NCI-H748 (cell line): ENCODE data around the gene EIPR1.
"Not testable (repeated sequence)": the region's sequence is repeated elsewhere in the genome, so short reads cannot be mapped to it uniquely, and the experiment has no call there.

ENCODE experiments used
- DNase-seq: peaks from one replicate; lab custom pipeline; 2025; ENCODE audit not compliant: unreplicated experiment; lab: John Stamatoyannopoulos, UW

The EIPR1 gene

DNA sequence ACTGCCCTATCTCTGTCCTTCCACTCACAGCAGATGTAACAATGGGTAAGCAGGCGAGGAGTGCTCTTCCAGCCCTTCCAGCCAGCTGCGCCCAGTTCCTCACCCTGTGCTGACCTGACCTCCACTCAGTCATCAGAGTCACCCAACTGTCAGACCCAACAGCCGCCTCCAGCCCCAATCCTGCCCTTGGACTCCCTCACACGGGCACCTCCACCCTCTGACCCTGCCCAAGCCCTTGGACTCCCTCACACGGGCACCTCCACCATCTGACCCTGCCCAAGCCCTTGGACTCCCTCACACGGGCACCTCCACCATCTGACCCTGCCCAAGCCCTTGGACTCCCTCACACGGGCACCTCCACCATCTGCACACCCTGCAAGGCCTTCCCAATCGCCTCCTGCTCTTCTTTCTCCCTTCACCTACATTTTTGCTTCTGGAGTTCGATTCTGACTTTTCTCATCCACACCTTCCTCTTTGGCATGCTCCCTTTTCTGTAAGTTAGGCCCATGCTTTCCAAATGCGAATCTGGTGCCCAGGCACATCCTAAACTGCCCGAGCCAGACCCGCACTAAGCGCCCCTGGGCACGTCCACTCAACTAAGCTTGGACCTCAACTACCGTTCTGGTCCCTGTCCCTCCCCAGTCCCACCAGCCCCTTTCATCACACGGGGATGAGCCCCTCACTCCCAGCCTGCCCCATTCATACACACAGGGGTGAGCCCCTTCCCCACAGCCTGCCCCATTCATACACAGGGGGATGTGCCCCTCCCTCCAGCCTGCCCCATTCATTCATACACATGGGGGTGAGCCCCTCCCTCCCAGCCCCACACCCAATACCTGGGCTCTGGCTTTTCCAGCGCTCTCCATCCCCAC, 15.9 kb downstream of the EIPR1 start:
- no peak for DNase-seq

DNA sequence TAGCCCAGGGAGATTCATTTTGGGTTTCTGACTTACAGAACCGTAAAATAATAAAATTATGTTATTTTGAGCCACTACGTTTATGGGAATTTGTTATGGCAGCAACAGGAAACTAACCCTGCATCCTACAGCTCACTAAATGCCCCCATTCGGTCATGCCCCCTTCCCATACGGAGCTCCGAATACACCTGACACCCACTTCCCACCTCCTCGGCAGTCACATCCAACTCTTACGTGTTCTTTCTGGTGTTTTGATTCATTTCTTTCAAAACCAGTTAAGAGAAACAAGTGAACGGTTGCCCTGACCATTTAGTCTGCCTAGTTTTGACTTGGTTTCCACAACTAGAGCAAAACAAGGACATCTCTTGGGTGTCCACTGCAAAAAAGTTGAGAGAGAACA, 19.7 kb downstream of the EIPR1 start:
- DNase-seq = no peak

DNA sequence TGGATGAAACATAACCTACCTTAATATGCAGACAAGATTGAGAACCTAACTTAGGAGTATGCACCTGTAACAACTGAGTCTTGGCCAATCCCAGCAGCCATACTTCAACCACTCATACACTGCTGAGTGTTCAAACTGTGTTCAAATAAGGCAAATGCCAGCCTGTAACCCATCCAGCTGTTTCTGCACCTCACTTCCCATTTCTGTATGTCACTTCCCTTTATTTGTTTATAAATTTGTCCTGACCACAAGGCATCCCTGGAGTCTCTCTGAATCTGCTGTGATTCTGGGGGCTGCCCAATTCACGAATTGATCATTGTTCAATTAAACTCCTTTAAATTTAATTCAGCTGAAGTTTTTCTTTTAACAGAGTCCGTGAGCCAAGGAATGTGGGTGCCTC, 20.2 kb downstream of the EIPR1 start:
- DNase-seq = not testable (repeated sequence)

DNA sequence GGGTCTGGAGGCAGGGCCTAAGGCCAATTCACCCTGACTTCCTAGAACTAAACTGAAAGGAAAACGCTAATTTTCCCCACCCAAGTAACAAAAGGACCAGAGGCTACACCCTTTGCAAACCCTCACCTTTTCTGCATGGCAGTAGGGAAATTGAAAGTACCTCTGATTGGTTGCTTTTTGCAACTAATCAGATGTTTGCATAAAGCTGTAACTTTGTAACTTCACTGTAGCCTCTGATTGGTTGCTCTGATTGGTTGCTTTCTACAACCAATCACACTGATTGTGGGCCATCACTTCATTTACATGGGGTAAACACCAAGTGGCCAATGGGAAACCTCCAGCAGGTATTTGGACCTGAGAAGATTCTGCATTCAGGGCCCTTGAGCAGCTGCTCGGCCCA, 20.8 kb downstream of the EIPR1 start:
- no peak for DNase-seq

DNA sequence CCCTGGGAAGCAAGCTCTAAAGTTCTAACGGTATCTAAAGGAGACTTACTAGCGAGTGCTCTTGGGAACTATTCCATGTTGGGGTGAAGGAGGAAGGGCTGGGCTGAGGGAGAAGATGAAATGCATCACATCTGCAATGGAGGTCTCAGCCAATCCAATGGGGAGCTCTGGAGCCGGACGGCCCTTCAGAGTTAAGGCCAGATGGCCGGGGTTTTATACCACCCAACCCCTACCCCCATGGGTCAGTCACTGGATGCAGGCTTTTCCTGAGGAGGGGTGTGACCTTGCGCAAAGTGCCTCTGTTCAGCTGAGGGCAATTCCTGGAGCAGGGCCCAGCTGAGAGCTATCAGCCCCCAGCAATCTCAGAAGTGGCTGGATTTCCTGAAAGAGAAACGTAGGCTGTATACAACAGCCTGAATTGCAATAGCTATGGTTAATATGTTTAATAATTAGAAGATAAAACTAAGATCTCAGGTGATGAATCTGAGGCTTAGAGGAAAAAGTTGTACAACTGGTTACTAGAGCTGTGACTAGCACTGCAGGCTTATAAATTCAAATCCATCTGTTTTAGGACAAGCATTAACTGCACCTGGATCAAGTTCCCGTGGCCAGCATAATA, 21.6 kb downstream of the EIPR1 start:
- no peak for DNase-seq

DNA sequence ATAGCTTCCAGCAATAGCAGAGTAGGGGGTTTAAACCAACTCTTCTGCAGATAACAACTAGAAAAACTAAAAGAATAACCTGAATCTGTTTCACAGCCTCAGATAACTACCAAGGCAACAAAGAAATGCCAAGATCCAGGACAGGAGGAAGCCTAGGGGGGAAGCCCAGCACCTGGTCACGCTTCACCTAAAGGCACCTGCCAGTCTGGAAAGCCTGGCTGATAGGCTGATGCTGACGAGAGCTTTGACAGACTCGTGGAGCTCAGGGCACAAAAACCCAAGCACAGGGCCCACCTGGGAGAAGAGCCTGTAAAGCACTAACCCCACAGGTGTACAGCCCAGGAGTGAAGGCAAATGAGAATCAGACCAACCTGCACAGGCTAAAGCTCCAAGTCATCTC, 22.6 kb downstream of the EIPR1 start:
- no peak for DNase-seq

DNA sequence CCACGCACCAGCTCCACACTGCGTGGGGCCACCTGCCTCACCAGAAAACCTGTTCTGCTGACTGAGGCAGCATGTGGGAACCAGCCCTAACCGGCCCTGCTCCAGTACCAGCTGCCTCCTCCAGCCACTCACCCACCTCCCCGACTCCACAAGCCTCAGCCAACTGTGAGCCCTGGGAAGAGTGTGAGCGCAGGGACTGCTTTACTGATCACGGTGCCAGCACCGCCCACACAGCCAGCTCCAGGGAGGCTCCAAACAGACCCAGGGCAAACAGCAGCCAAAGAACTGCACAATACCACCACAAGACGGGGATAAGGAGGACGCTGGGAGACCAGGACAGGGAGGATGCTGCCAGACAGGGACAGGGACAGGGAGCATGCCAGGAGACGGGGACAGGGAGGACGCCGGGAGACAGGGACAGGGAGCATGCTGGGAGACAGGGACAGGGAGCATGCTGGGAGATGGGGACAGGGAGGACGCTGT, 28.4 kb downstream of the EIPR1 start:
- no peak for DNase-seq

DNA sequence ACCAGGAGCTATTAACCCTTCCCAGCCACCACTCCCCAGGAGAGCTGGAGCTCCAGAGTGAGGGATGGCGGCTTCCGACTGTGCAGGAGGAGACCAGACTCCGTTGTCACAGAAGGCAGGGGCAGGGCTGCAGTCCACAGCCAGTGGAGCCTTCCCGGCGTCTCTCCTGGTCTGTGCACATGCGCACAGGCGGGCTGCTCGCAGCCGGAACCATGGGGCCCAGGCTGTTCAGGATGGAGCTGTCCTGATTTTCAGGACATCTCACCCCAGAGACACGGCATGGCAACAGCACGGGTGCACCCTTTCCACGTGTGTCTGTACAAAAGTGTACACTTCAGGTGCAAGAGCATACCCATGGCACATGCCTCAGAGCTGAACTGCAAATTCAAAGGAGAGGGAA, 28.9 kb downstream of the EIPR1 start:
- DNase-seq = no peak

DNA sequence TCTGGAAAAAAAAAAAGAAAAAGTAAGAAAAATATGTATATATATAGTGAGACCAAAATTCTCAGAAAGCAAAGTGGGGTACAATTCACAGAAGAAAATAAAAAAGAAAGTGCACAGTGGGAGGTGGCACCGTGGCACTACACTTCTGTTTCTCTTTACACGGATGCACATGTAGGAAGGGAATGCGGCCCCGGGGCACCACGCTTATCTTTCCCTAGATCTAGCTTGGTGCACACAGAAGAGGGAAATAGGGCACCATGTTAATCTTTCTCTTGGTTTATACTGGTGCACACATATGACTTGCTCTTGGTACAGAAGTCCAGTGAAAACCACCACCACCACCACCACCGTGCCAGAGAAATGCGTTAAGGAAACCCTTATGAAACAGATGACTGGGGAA, 32.0 kb downstream of the EIPR1 start:
- no peak for DNase-seq

DNA sequence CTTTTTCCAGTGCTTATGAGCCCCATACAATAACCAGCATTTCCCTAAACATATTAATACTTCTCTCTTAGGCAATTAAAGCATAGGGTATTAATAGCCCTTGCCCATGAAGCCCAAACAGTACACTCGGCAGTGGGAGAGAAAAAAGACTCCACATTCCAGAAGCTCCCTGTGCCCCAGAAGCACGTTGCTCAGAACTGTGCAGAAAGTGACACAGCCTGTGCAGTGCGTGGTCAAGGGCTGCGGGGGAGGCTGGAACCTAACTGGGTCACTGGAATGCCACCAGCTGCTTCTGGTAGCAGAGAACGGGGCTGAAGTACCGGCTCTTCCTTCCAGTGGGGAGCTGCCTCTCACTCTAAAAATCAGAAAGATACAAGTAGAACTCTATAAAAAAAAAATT, 32.7 kb downstream of the EIPR1 start:
- DNase-seq = no peak

DNA sequence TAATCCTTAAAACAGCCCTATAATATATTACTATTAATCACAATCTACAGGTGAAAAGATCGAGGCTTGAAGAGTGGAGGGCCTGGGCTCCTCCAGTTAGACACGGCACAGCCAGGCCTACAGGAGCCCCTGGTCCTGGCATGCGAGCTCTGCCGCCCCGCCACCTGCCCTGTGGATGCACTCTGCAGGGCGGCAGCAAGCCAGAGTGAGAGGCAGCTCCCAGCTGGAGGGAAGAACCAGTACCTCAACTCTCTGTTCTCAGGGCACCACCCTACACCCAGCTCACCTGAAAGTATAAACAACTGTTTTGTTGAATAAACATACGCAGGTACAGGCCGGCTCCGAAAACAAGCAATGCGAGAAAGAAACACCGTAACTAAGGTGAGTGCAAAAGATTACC, 34.6 kb downstream of the EIPR1 start:
- no peak for DNase-seq

DNA sequence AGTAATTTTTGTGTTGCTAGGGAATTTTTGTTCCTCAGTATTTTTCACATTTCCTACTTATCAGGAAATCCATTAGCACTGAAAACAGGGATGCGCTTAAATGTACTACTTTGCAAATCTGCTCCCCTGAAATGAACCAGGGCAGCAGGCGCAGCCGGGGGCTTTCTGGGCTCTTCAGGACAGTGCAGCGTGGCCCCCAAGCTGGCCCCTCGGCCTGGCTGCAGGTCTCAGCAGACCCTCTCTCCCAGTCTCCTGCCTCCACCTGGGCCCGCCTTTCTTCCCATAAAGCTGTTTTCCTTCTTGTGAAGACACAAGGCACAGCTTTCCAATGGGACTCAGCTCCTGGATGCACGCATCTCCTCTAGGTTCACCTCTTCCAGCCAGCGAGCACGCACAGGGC, 35.3 kb downstream of the EIPR1 start:
- DNase-seq = no peak

DNA sequence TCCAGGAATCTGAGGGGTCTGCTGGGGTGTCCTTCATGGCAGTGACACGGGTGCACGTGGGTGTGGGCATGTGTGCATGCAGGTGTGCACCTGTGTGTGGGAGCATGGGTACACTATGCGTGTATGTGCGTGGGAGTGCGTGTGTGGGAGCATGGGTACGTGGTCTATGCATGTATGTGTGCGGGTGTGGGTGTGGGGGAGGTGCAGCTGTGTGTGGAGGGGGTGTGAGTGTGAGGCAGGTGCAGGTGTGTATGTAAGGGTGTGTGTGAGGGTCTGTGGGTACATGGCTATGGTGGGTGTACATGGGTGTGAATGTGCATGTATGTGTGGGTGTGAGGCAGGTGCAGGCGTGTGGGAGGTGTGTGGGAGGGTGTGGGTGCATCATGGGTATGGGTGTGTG, 36.3 kb downstream of the EIPR1 start:
- no peak for DNase-seq

DNA sequence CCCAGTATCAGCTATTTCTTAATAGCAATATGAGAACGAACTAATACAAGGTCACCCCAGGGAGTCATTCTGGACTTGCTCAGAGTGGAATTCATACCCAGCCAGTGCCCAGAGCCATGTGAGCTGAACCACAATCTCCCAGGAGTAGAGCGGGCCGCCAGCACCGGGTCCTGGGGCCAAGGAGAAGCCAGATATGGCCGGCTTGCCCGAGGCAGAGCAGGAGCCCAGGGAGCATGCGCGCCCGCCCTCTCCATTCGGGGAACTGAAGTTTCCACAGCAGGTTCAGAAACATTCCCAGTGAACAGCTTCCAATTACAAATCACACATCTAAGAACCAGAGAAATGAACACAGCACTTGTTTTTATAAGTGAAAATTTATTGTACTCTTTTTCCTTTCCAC, 37.5 kb downstream of the EIPR1 start:
- DNase-seq = no peak

DNA sequence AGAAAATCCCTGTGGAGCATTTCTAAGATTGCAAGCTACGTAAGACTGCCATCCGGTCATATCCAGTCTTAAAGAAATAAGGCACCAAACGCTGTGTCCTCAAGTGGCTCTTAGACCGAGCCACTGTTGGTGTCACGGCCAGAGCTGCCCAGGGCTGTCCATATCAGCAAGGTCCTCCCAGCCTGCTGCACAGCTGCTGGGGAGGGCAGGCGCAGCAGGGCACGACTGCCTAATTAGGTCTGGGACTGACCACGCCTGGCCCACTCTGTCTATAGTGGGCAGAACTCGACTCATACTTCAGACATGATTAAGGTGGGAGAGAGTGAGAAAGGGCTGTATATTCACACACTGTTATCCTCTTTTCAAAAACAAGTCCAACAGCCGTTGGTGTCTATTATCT, 39.3 kb downstream of the EIPR1 start:
- DNase-seq = no peak

DNA sequence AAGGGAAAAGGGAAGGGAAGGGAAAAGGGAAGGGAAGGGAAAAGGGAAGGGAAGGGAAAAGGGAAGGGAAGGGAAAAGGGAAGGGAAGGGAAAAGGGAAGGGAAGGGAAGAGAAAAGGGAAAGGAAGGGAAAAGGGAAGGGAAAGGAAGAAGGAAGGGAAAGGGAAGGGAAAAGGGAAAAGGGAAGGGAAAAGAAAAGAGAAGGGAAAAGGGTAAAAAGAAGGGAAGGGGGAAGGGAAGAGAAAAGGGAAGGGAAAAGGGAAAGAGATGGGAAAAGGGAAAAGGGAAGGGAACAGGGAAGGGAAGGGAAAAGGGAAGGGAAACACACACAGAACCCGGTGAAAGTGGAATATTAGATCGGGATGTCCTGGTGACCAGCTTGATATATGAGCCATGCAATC, 40.8 kb downstream of the EIPR1 start:
- no peak for DNase-seq

DNA sequence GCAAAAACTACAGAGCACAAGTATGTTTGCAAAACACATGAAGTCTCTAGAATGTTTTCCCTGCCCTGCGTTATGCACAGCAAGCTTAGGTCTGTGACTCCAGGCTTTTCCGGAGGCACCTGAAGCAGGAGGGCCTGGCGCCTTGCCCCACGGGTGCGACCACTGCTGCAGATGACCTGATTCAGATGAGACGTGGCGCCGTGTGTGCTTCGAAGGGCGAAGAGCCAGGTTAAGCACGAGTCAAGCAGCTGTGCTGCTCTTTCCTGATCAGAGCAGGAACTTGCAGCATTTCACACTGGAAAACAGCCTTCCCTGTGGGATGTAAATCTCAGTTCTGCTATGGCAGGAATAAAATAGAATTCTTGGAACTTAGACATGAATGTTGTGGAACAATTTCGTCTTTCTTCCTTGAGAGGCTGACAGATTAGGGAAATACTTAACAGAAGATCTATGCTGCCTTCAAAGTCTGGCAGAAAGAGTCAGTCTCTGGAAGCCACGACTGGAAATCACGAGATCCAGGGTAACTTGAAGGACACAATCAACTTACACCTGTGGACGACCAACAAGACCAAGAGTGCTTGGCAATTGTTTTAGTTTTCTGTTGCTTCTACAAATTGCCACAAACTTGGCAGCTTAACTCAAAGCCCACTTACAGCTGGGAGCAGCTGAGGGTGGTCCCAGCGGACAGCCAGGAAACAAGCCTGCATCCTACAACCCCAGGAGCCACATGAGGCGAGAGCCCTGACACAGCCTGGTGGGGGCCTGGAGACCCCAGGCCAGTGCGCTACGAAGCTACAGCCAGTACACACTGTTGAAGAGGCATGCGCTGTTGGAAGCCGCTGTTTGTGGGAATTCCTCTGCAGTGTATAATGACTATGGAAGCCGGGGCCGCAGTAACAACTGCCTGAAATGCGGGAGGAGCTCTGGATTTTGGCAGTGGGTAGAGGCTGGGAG, 42.9 kb downstream of the EIPR1 start:
- DNase-seq = no peak

DNA sequence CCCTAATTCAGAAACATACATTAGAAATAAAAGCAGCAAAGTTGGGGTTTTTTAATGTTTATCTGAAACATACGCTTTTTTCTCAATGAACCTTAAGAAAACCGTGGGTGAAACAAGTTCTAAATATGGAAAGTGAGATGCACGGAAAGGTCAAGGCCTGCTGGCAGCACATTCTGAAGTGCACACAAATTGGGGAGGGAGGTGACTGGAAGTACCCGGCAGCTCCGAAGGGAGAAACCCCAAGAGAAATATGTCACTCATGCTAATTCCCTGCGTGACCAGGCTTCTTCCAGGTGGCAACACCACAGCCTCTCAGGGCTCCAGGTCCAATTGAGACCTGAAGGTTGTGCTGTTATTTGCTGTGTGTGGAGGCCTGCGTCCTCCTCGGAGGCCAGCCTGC, 45.5 kb downstream of the EIPR1 start:
- no peak for DNase-seq

DNA sequence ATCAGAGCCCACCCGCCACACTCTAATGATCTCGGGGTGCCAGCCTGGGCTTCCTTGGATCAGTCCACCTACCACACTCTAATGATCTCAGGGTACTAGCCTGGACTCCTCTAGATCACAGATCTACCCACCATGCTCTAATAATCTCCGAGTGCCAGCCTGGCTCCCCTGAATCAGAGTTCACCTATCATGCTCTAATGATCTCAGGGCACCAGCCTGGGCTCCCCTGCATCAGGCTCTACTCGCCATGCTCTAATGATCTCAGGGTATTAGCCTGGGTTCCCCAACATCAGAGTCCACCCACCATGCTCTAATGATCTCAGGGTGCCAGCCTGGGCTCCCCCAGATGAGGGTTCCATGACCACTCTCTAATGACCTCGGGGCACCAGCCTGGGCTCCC, 48.1 kb downstream of the EIPR1 start:
- no peak for DNase-seq

DNA sequence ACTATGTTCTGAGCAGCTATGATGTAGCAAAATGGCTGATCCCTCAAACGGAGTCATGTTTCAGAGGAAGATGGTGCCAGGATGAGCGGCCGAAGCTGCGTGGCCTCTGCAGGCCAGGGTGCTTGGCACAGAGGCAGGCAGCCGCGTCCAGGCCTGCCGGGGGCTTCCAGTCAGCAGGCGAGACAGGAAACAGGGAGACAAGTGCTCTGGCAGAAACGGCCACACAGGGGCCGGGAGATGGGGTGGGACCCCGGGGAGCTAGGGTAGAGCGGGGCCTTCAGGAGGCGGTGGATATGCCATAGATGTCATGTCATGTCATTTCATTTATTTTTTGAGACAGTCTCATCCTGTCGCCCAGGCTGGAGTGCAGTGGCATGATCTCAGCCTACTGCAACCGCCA, 50.7 kb downstream of the EIPR1 start:
- no peak for DNase-seq

DNA sequence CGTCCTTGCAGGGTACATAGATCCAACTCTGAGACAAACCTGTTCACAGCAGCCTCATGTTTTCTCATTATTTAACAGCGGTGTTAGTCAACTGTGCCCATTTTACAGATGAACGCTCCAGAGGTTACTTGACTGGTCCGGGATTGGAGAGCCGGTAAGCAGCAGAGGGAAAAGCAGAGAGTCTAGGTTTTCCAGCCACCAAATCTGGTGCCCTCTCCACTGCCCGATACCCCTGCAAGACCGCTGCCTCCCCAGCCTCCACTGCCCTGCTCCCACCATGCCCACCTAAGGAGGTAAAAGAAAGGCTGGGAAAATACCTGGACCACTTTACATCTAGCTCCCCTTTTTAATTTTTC, 51.5 kb downstream of the EIPR1 start:
- no peak for DNase-seq
